ENCODE measurements around the gene CLPX.
"Not testable (repeated sequence)": the region's sequence is repeated elsewhere in the genome, so short reads cannot be mapped to it uniquely, and the experiment has no call there.

Gene CLPX

GRCh38 chr15:65184868-65185717, at the start of gene CLPX:
TSS of gene CLPX (minus strand) at chr15:65185342. CDS start at chr15:65185153, 189 bp downstream.
- DNase-seq (ENCODE audit: low read depth, low spot score): peak; percentile 78

GRCh38 chr15:65233696-65234095, 48.6 kb upstream of the CLPX start:
- DNase-seq (ENCODE audit: low read depth, low spot score): no peak

GRCh38 chr15:65232520-65232919, 47.4 kb upstream of the CLPX start:
- no peak for DNase-seq (ENCODE audit: low read depth, low spot score)

- DNase-seq (ENCODE audit: low read depth, low spot score): no peak
Measured at GRCh38 chr15:65231306-65231705, 46.2 kb upstream of the CLPX start.

GRCh38 chr15:65226901-65227300, 41.8 kb upstream of the CLPX start:
- DNase-seq (ENCODE audit: low read depth, low spot score): not testable (repeated sequence)

GRCh38 chr15:65226221-65226620, 41.1 kb upstream of the CLPX start:
- DNase-seq (ENCODE audit: low read depth, low spot score): no peak

GRCh38 chr15:65223996-65224395, 38.9 kb upstream of the CLPX start:
- DNase-seq (ENCODE audit: low read depth, low spot score): no peak

- no peak for DNase-seq (ENCODE audit: low read depth, low spot score)
Measured at GRCh38 chr15:65222891-65223290, 37.7 kb upstream of the CLPX start.

GRCh38 chr15:65221697-65222096, 36.6 kb upstream of the CLPX start:
- DNase-seq (ENCODE audit: low read depth, low spot score): no peak

GRCh38 chr15:65219137-65219536, 34.0 kb upstream of the CLPX start:
- no peak for DNase-seq (ENCODE audit: low read depth, low spot score)

- no peak for DNase-seq (ENCODE audit: low read depth, low spot score)
Measured at GRCh38 chr15:65217526-65218482, 32.7 kb upstream of the CLPX start.

- no peak for DNase-seq (ENCODE audit: low read depth, low spot score)
Measured at GRCh38 chr15:65215496-65215895, 30.4 kb upstream of the CLPX start.

GRCh38 chr15:65214010-65214409, 28.9 kb upstream of the CLPX start:
- no peak for DNase-seq (ENCODE audit: low read depth, low spot score)

- no peak for DNase-seq (ENCODE audit: low read depth, low spot score)
Measured at GRCh38 chr15:65213241-65213640, 28.1 kb upstream of the CLPX start.

- no peak for DNase-seq (ENCODE audit: low read depth, low spot score)
Measured at GRCh38 chr15:65212097-65212496, 27.0 kb upstream of the CLPX start.

- DNase-seq (ENCODE audit: low read depth, low spot score): no peak
Measured at GRCh38 chr15:65211482-65211982, 26.4 kb upstream of the CLPX start.

- DNase-seq (ENCODE audit: low read depth, low spot score): no peak
Measured at GRCh38 chr15:65210770-65211481, 25.8 kb upstream of the CLPX start, which contains the start of gene CILP. TSS of gene CILP (minus strand) at chr15:65211473. CDS start at chr15:65209755, 1,718 bp downstream.

GRCh38 chr15:65209701-65210643, 24.8 kb upstream of the CLPX start:
- DNase-seq (ENCODE audit: low read depth, low spot score): no peak

GRCh38 chr15:65208647-65209046, 23.5 kb upstream of the CLPX start:
- DNase-seq (ENCODE audit: low read depth, low spot score): no peak

GRCh38 chr15:65207280-65207840, 22.2 kb upstream of the CLPX start:
- DNase-seq (ENCODE audit: low read depth, low spot score): no peak

All from activated CD4-positive, CD25-positive, alpha-beta regulatory T cell treated with anti-CD3 and anti-CD28 coated beads, Interleukin-2, amount 50 U/mL, for 16 hours (primary cell).